Activated CD4-positive, alpha-beta T cell treated with anti-CD3 and anti-CD28 coated beads, Interleukin-2, Interleukin-4, amounts not matched to agents 100 ng/mL and 50 ng/mL, durations not matched to agents 16 hours and 8 hours (primary cell): ENCODE data around the gene HOXD4.

Experiments used
- DNase-seq: peaks from one replicate; pipeline ENCODE4 v3.0.0-alpha.2; 2020; ENCODE audit warnings: low spot score

HOXD4 gene

GRCh38 chr2:176156807-176157498 lies 5.6 kb downstream of the HOXD4 start, which contains the start of gene HOXD3:
HOXD3 (plus strand) TSS chr2:176157307; CDS start chr2:176169115, 11,808 bp downstream.
- DNase-seq, result no peak

GRCh38 chr2:176157499-176158185 lies 6.3 kb downstream of the HOXD4 start:
- DNase-seq, result no peak

GRCh38 chr2:176158186-176158591 lies 6.8 kb downstream of the HOXD4 start:
- no peak for DNase-seq

- DNase-seq, result no peak
These were observed 7.7 kb downstream of the HOXD4 start for GRCh38 chr2:176158855-176159662.

GRCh38 chr2:176159663-176160250 lies 8.4 kb downstream of the HOXD4 start:
- no peak for DNase-seq

GRCh38 chr2:176160251-176160985 lies 9.1 kb downstream of the HOXD4 start:
- DNase-seq, result no peak

- DNase-seq, result no peak
These were observed 9.9 kb downstream of the HOXD4 start for GRCh38 chr2:176160986-176161824.

- DNase-seq, result no peak
These were observed 10.7 kb downstream of the HOXD4 start for GRCh38 chr2:176161825-176162626.

GRCh38 chr2:176162911-176163671 lies 11.7 kb downstream of the HOXD4 start:
- DNase-seq, result no peak

- no peak for DNase-seq
These were observed 12.3 kb downstream of the HOXD4 start for GRCh38 chr2:176163672-176164056.

GRCh38 chr2:176164201-176164600 lies 12.9 kb downstream of the HOXD4 start:
- DNase-seq, result no peak

- no peak for DNase-seq
These were observed 13.4 kb downstream of the HOXD4 start for GRCh38 chr2:176164611-176165369.

- DNase-seq, result no peak
These were observed 14.2 kb downstream of the HOXD4 start for GRCh38 chr2:176165370-176166050.

- no peak for DNase-seq
These were observed 14.9 kb downstream of the HOXD4 start for GRCh38 chr2:176166272-176166671.

GRCh38 chr2:176167398-176167797 lies 16.0 kb downstream of the HOXD4 start:
- no peak for DNase-seq

- DNase-seq, result no peak
These were observed 17.8 kb downstream of the HOXD4 start for GRCh38 chr2:176169181-176169580.

GRCh38 chr2:176169711-176170110 lies 18.4 kb downstream of the HOXD4 start:
- DNase-seq, result no peak
